Natural killer cell (primary cell): ENCODE results near the gene PLEKHA5. TPM values are rescaled to one million over a fixed set of nuclear protein-coding genes. Genes with fewer than 3 reads are reported as not detected.

Experiments
- ATAC-seq, 3 donors: fragments of 150-1000 bp in 2 of 3; fragments of 200-7000 bp in 1 of 3; cut with Tn5 transposase; 1 replicate in 1 of 3; 2 replicates in 2 of 3; pipeline ENCODE4 v1.10.0; 2021; ENCODE audit warnings: mild to moderate bottlenecking in 2 of 3, moderate library complexity in 2 of 3
- DNase-seq, 2 donors: peaks; one replicate each; pipeline versions ENCODE4 v3.0.0 to v3.0.0-alpha.2; 2013 to 2021; ENCODE audit warnings: mixed read lengths in 1 of 2
- H3K27ac ChIP-seq: one replicate; pipeline ENCODE4 v1.5.1; 2013; ENCODE audit warnings: mild to moderate bottlenecking, low read length
- H3K27me3 ChIP-seq: one replicate; pipeline ENCODE4 v1.6.1; 2013; ENCODE audit warnings: low read length; ENCODE audit not compliant: control insufficient read depth, insufficient read depth
- H3K36me3 ChIP-seq: one replicate; pipeline ENCODE4 v1.6.1; 2013; ENCODE audit warnings: low read length; ENCODE audit not compliant: control insufficient read depth, insufficient read depth
- H3K4me1 ChIP-seq: one replicate; pipeline ENCODE4 v1.6.1; 2013; ENCODE audit warnings: low read length; ENCODE audit not compliant: control insufficient read depth, insufficient read depth
- H3K4me3 ChIP-seq: one replicate; pipeline ENCODE4 v1.5.1; 2013; ENCODE audit warnings: low read length
- H3K9me3 ChIP-seq: one replicate; pipeline ENCODE4 v1.6.1; 2013; ENCODE audit warnings: low read length; ENCODE audit not compliant: control insufficient read depth, insufficient read depth
- H3K27ac Mint-ChIP-seq, 2 donors: one replicate each; pipeline ENCODE4 v1.8.0; 2022; ENCODE audit warnings: mild to moderate bottlenecking in 2 of 2, mixed read lengths in 2 of 2, moderate library complexity in 1 of 2
- H3K27me3 Mint-ChIP-seq, 2 donors: one replicate each; pipeline ENCODE4 v1.8.0; 2022; ENCODE audit warnings: low read depth in 2 of 2, mixed read lengths in 2 of 2
- H3K36me3 Mint-ChIP-seq: one replicate; pipeline ENCODE4 v1.8.0; 2022; ENCODE audit warnings: mixed read lengths
- H3K4me1 Mint-ChIP-seq, 2 donors: one replicate each; pipeline ENCODE4 v1.8.0; 2022; ENCODE audit warnings: mixed read lengths in 2 of 2
- H3K4me3 Mint-ChIP-seq: one replicate; pipeline ENCODE4 v1.8.0; 2022; ENCODE audit warnings: mild to moderate bottlenecking, moderate library complexity, mixed read lengths
- H3K9me3 Mint-ChIP-seq, 2 donors: one replicate each; pipeline ENCODE4 v1.8.0; 2022; ENCODE audit warnings: mixed read lengths in 2 of 2
- WGBS: methylation state at CpG from one replicate; pipeline ENCODE4 v1.1.7; 2013; ENCODE audit warnings: missing lambda C conversion rate; ENCODE audit not compliant: insufficient coverage; 5-methylcytosine and 5-hydroxymethylcytosine counted together
- intact Hi-C: fragments of 100-400 bp; cut with micrococcal nuclease; formaldehyde crosslinking; loops from one replicate; pipeline ENCODE4 v1.14.2; 2022
- total RNA-seq, 4 donors: library from RNA; stranded (reverse); fragments of 120-200 nt in 1 of 4; gene quantifications; one replicate each; pipeline versions ENCODE4 v1.2.3 to v1.2.4, GENCODE V29; 2013 to 2022
- TF ChIP-seq, protein P1 (sequence below): fragments of 200-600 bp; IDR thresholded peaks from one replicate; pipeline ENCODE4 v1.8.0; 2022; ENCODE audit warnings: antibody characterized with exemption

PLEKHA5 gene
- total RNA-seq, 3 donors from 2014 or later (not counting 1 experiment from before 2014, with no cell fraction given) = 5.2 to 12.1 (median 7.0) TPM

DNA sequence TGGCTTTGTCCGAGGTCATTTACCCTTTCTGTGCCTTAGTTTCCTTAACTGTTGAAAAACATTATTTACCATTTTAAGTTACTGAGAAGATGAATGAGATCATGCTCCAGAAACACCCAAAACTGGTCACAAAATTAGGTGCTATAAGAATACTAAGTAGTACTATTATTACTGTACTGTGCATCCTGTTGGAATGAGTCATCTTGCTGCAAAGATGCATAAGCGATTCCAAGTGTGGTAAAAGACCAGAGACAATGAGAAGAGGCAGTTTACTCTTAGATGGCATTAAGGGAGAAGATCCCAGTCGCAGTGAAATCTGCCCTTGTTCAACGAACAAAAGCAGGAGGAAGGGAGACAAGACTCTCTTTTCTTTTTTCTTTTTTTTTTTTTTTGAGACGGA, 4.2 kb upstream of the PLEKHA5 start:
- ATAC-seq (no peak), DNase-seq (no peak)
- 75% methylated on average over 4 of the region's 5 CpGs for WGBS
- intact Hi-C loops = no loop called here
- TF ChIP-seq, protein P1, sequence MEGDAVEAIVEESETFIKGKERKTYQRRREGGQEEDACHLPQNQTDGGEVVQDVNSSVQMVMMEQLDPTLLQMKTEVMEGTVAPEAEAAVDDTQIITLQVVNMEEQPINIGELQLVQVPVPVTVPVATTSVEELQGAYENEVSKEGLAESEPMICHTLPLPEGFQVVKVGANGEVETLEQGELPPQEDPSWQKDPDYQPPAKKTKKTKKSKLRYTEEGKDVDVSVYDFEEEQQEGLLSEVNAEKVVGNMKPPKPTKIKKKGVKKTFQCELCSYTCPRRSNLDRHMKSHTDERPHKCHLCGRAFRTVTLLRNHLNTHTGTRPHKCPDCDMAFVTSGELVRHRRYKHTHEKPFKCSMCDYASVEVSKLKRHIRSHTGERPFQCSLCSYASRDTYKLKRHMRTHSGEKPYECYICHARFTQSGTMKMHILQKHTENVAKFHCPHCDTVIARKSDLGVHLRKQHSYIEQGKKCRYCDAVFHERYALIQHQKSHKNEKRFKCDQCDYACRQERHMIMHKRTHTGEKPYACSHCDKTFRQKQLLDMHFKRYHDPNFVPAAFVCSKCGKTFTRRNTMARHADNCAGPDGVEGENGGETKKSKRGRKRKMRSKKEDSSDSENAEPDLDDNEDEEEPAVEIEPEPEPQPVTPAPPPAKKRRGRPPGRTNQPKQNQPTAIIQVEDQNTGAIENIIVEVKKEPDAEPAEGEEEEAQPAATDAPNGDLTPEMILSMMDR = no peak
- H3K4me1 Mint-ChIP-seq = peaks cover 3 to 6% of the 10 kb centered on the region in 2 donors
- H3K36me3 Mint-ChIP-seq = no peaks in the 10 kb centered on the region
- H3K27ac ChIP-seq = no peak overlapping the region
- H3K4me3 ChIP-seq = no peak overlapping the region
- H3K36me3 ChIP-seq = no peaks in the 10 kb centered on the region
- H3K4me1 ChIP-seq = peaks cover 2% of the 10 kb centered on the region
- H3K27me3 Mint-ChIP-seq = peaks cover 0 to 8% of the 10 kb centered on the region in 2 donors
- no peaks in the 10 kb centered on the region for H3K9me3 ChIP-seq
- no peak overlapping the region for H3K27ac Mint-ChIP-seq
- H3K27me3 ChIP-seq = no peaks in the 10 kb centered on the region
- peaks cover 4 to 7% of the 10 kb centered on the region in 2 donors for H3K9me3 Mint-ChIP-seq
- no peak overlapping the region for H3K4me3 Mint-ChIP-seq

DNA sequence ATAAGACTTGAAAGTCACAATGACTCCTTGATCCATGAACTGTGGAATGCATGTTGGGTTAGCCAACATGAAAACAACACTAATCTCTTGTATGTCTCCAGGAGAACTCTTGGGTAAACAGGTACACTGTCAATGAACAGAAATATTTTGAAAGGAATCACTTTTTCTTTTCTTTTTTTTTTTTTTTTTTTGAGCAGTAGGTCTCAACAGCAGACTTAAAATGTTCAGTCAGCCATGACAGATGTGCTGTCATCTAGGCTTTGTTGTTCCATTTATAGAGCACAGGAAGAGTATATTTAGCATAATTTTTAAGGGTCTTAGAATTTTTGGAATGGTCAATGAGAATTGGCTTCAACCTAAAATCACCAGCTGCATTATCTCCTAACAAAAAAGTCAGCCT, 2.3 kb upstream of the PLEKHA5 start:
- intact Hi-C loops = no loop called here
- peaks cover 4 to 7% of the 10 kb centered on the region in 2 donors for H3K9me3 Mint-ChIP-seq
- no peaks in the 10 kb centered on the region for H3K36me3 Mint-ChIP-seq
- peaks cover 0 to 7% of the 10 kb centered on the region in 2 donors for H3K27me3 Mint-ChIP-seq
- H3K4me3 Mint-ChIP-seq = no peak overlapping the region
- H3K27ac Mint-ChIP-seq = peak overlapping the region in 1 of 2 donors; percentile 14
- ATAC-seq (no peak), DNase-seq (no peak)
- no peaks in the 10 kb centered on the region for H3K9me3 ChIP-seq
- H3K36me3 ChIP-seq = no peaks in the 10 kb centered on the region
- H3K4me1 Mint-ChIP-seq = peaks cover 11 to 17% of the 10 kb centered on the region in 2 donors
- H3K4me3 ChIP-seq = no peak overlapping the region
- TF ChIP-seq, protein P1 = no peak
- H3K27ac ChIP-seq = no peak overlapping the region
- H3K27me3 ChIP-seq = peaks cover 2% of the 10 kb centered on the region
- H3K4me1 ChIP-seq = peaks cover 10% of the 10 kb centered on the region

DNA sequence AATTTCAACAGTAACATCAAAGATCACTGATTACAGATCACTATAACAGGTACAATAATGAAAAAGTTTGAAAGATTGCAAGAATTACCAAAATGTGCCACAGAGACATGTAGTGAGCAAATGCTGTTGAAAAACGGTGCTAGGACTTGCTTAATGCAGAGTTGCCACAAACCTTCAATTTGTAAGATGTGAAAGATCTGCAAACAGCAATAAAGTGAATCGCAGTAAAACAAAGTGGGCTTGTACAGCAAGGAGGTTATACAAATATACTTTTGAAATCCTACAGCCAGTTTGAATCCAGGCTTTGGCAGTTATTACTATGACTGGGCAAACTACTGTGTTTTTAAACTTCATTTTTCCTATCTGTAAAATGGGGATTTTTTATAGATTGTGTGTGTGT, 1.0 kb upstream of the PLEKHA5 start:
- WGBS = 95% methylated on average over 2 of the region's 2 CpGs
- no peaks in the 10 kb centered on the region for H3K36me3 Mint-ChIP-seq
- Histone ChIP-seq H3K36me3 (no peaks in the 10 kb centered on the region), H3K27ac (no peak overlapping the region), H3K27me3 (peaks cover 2% of the 10 kb centered on the region), H3K9me3 (no peaks in the 10 kb centered on the region), H3K4me3 (no peak overlapping the region), H3K4me1 (peaks cover 10% of the 10 kb centered on the region)
- intact Hi-C loops = no loop called here
- H3K27ac Mint-ChIP-seq = peak overlapping the region; percentile 71 to 83
- DNase-seq = peak in 1 of 2 donors; percentile 20
- H3K27me3 Mint-ChIP-seq = peaks cover 0 to 7% of the 10 kb centered on the region in 2 donors
- H3K9me3 Mint-ChIP-seq = peaks cover 4 to 7% of the 10 kb centered on the region in 2 donors
- peaks cover 11 to 17% of the 10 kb centered on the region in 2 donors for H3K4me1 Mint-ChIP-seq
- H3K4me3 Mint-ChIP-seq = peak overlapping the region; percentile 96
- no peak for ATAC-seq
- TF ChIP-seq, protein P1 = no peak

DNA sequence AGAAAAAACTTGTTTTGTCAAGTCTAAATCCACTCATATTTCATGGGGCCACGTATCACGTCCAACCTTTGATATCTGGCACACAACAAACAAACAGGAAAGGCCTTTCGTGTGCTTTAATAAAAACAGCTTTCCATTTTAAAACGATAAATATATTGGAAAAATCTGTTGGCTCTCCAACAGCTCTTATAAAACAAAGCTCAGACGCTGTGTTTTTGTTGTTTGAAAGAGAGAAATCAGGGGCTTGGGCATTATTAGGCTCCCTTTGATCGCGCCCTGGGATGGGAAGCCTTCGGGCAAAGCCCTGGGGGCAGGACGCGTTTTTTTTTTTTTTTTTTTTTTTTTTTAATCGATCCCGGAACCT, 429 bp upstream of the PLEKHA5 start:
- peaks cover 0 to 7% of the 10 kb centered on the region in 2 donors for H3K27me3 Mint-ChIP-seq
- no peak for ATAC-seq
- H3K9me3 Mint-ChIP-seq = peaks cover 4 to 7% of the 10 kb centered on the region in 2 donors
- peaks cover 10% of the 10 kb centered on the region for H3K4me1 ChIP-seq
- no peak for DNase-seq
- peak overlapping the region; percentile 96 for H3K4me3 Mint-ChIP-seq
- peaks cover 11 to 17% of the 10 kb centered on the region in 2 donors for H3K4me1 Mint-ChIP-seq
- peak overlapping the region; percentile 21 for H3K27ac ChIP-seq
- intact Hi-C loops = no loop called here
- H3K27me3 ChIP-seq = peaks cover 2% of the 10 kb centered on the region
- H3K27ac Mint-ChIP-seq = peak overlapping the region; percentile 71 to 83
- TF ChIP-seq, protein P1 = no peak
- H3K36me3 Mint-ChIP-seq = no peaks in the 10 kb centered on the region
- peak overlapping the region; percentile 4 for H3K4me3 ChIP-seq
- H3K9me3 ChIP-seq = no peaks in the 10 kb centered on the region
- H3K36me3 ChIP-seq = no peaks in the 10 kb centered on the region
- under 1% methylated on average over 8 of the region's 12 CpGs for WGBS
